Neural cell (in vitro differentiated cells): ENCODE measurements around the gene DYNLT4. TPM values are rescaled to one million over a fixed set of nuclear protein-coding genes. Genes with fewer than 3 reads are reported as not detected.
A peak's percentile ranks its signal among the peaks of the same experiment; 100 is the strongest.

Experiments
- H2AFZ ChIP-seq: fragments of 200-600, 300-800 bp; sonication (generic), shearing (Covaris generic); 2 replicates; pipeline ENCODE4 v1.6.0; 2014; ENCODE audit warnings: low read depth, mild to moderate bottlenecking, antibody characterized with exemption, low read length, moderate library complexity
- H3F3A ChIP-seq: fragments of 200-600 bp; shearing (Covaris generic); 2 replicates; pipeline ENCODE4 v1.6.1; 2016; ENCODE audit warnings: mild to moderate bottlenecking, moderate library complexity, mixed read lengths, antibody characterized with exemption, low read length; ENCODE audit not compliant: insufficient read depth, poor library complexity, severe bottlenecking
- H3K27ac ChIP-seq: fragments of 200-600, 300-800 bp; sonication (generic), shearing (Covaris generic); 2 replicates; pipeline ENCODE4 v1.5.1; 2014; ENCODE audit warnings: mild to moderate bottlenecking, low read length, moderate library complexity
- H3K27me3 ChIP-seq: fragments of 300-800, 200-600 bp; sonication (generic), shearing (Covaris generic); 2 replicates; pipeline ENCODE4 v1.6.0; 2014; ENCODE audit warnings: mild to moderate bottlenecking, low read depth, low read length, moderate library complexity; ENCODE audit not compliant: insufficient read depth
- H3K36me3 ChIP-seq: fragments of 300-800, 200-600 bp; sonication (generic), shearing (Covaris generic); 2 replicates; pipeline ENCODE4 v1.5.1; 2014; ENCODE audit warnings: mild to moderate bottlenecking, antibody characterized with exemption, low read length, moderate library complexity; ENCODE audit not compliant: insufficient read depth
- H3K4me2 ChIP-seq: fragments of 300-800, 200-600 bp; sonication (generic), shearing (Covaris generic); 2 replicates; pipeline ENCODE4 v1.6.0; 2014; ENCODE audit warnings: mild to moderate bottlenecking, low read length
- H3K4me3 ChIP-seq: fragments of 300-800, 200-600 bp; sonication (generic), shearing (Covaris generic); 2 replicates; pipeline ENCODE4 v1.5.1; 2014; ENCODE audit warnings: mild to moderate bottlenecking, low read length, moderate library complexity
- H3K79me2 ChIP-seq: fragments of 200-600 bp; shearing (Covaris generic); replicated peaks from 2 replicates; pipeline ENCODE4 v1.6.0; 2014; ENCODE audit warnings: mild to moderate bottlenecking, low read length, moderate library complexity; ENCODE audit not compliant: insufficient read depth
- H3K9ac ChIP-seq: fragments of 300-800, 200-600 bp; sonication (generic), shearing (Covaris generic); 2 replicates; pipeline ENCODE4 v1.6.1; 2016; ENCODE audit warnings: mild to moderate bottlenecking, low read length, mixed read lengths
- H3K9me2 ChIP-seq: fragments of 200-600 bp; shearing (Covaris generic); 2 replicates; pipeline ENCODE4 v1.6.1; 2016; ENCODE audit warnings: mild to moderate bottlenecking, low read length, mixed read lengths; ENCODE audit not compliant: insufficient read depth
- H3K9me3 ChIP-seq: fragments of 200-600, 300-800 bp; sonication (generic), shearing (Covaris generic); 2 replicates; pipeline ENCODE4 v1.6.1; 2016; ENCODE audit warnings: mild to moderate bottlenecking, mixed run types, low read length, moderate library complexity, mixed read lengths
- H4K20me1 ChIP-seq: fragments of 200-600 bp; shearing (Covaris generic); 2 replicates; pipeline ENCODE4 v1.6.1; 2016; ENCODE audit warnings: mild to moderate bottlenecking, mixed run types; ENCODE audit not compliant: insufficient read depth
- CTCF ChIP-seq: fragments of 450-650 bp; IDR thresholded peaks from 2 replicates; pipeline ENCODE4 v1.5.1; 2014; ENCODE audit warnings: antibody characterized with exemption, mild to moderate bottlenecking, moderate library complexity; ENCODE audit not compliant: poor library complexity, severe bottlenecking
- EP300 ChIP-seq: fragments of 450-650 bp; conservative IDR thresholded peaks from 2 replicates; pipeline ENCODE4 v1.6.1; 2014; ENCODE audit warnings: antibody characterized with exemption, mild to moderate bottlenecking, moderate library complexity; ENCODE audit not compliant: poor library complexity, severe bottlenecking
- EZH2 ChIP-seq: fragments of 200-600, 300-800 bp; shearing (Covaris generic), sonication (generic); IDR thresholded peaks from 2 replicates; pipeline ENCODE4 v1.6.1; 2014; ENCODE audit warnings: antibody characterized with exemption, low read length, borderline replicate concordance, mild to moderate bottlenecking; ENCODE audit not compliant: insufficient read depth, poor library complexity, severe bottlenecking
- MXI1 ChIP-seq: fragments of 450-650 bp; conservative IDR thresholded peaks from 2 replicates; pipeline ENCODE4 v1.6.1; 2014; ENCODE audit warnings: antibody characterized with exemption, mild to moderate bottlenecking; ENCODE audit not compliant: poor library complexity, severe bottlenecking
- POLR2AphosphoS5 ChIP-seq: IDR thresholded peaks from 2 replicates; pipeline ENCODE4 v1.6.1; 2012
- RAD21 ChIP-seq: fragments of 450-650 bp; conservative IDR thresholded peaks from 2 replicates; pipeline ENCODE4 v1.6.1; 2014; ENCODE audit warnings: antibody characterized with exemption, mild to moderate bottlenecking, moderate library complexity
- REST ChIP-seq: IDR thresholded peaks from 2 replicates; pipeline ENCODE4 v1.6.1; 2012; ENCODE audit warnings: borderline replicate concordance
- SMC3 ChIP-seq: fragments of 450-650 bp; conservative IDR thresholded peaks from 2 replicates; pipeline ENCODE4 v1.6.1; 2014; ENCODE audit warnings: antibody characterized with exemption, mild to moderate bottlenecking, moderate library complexity; ENCODE audit not compliant: poor library complexity
- TAF1 ChIP-seq: IDR thresholded peaks from 2 replicates; pipeline ENCODE4 v1.6.1; 2012; ENCODE audit warnings: low read depth
- polyA plus RNA-seq: library from polyadenylated mRNA; depleted of rRNA; stranded (reverse); fragments of >200 nt; gene quantifications from 2 replicates; pipeline ENCODE4 v1.2.3, GENCODE V29; 2014

DYNLT4 gene
- polyA plus RNA-seq, 1 donor from 2014 or later: not detected

- no peak overlapping the region for H3K27ac ChIP-seq
Measured at GRCh38 chr1:44776730-44777068, 30.5 kb downstream of the DYNLT4 start.

GRCh38 chr1:44775930-44776729 is 31.0 kb downstream of the DYNLT4 start:
- Histone ChIP-seq H3K36me3 (no peaks in the 10 kb centered on the region), H3F3A (no peaks in the 10 kb centered on the region), H3K4me2 (peak overlapping the region; percentile 75), H3K79me2 (peaks cover 10% of the 10 kb centered on the region), H3K4me3 (peak overlapping the region; percentile 81), H3K9me3 (no peaks in the 10 kb centered on the region), H3K27ac (peak overlapping the region; percentile 96), H4K20me1 (peaks cover 2% of the 10 kb centered on the region), H3K27me3 (no peaks in the 10 kb centered on the region), H3K9me2 (no peaks in the 10 kb centered on the region), H3K9ac (peak overlapping the region; percentile 95), H2AFZ (peak overlapping the region; percentile 99)
- TF ChIP-seq TAF1 (no peak), EZH2 (no peak), REST (no peak), CTCF (no peak)

More at GRCh38 chr1:44776730-44777068, 30.5 kb downstream of the DYNLT4 start:
- Histone ChIP-seq H3K9me3 (no peaks in the 10 kb centered on the region), H3K9me2 (no peaks in the 10 kb centered on the region), H3K4me3 (peak overlapping the region; percentile 81), H3K9ac (peak overlapping the region; percentile 95), H3K27me3 (no peaks in the 10 kb centered on the region), H4K20me1 (peaks cover 2% of the 10 kb centered on the region), H3K36me3 (no peaks in the 10 kb centered on the region), H3K4me2 (peak overlapping the region; percentile 75), H2AFZ (no peak overlapping the region), H3F3A (no peaks in the 10 kb centered on the region), H3K79me2 (peaks cover 10% of the 10 kb centered on the region)
- TF ChIP-seq RAD21: no peak
- no peak for TF ChIP-seq EP300
- no peak for TF ChIP-seq CTCF
- no peak for TF ChIP-seq MXI1
- no peak for TF ChIP-seq EZH2
- no peak for TF ChIP-seq REST
- TF ChIP-seq TAF1: no peak
- no peak for TF ChIP-seq SMC3
- no peak for TF ChIP-seq POLR2AphosphoS5
